Measurements from ENCODE around the gene GTPBP8. TPM values are rescaled to one million over a fixed set of nuclear protein-coding genes. Genes with fewer than 3 reads are reported as not detected.

GTPBP8 gene
- total and polyA plus RNA-seq, 2 of the 13 experiments (the other 11 are each of a cell fraction or from before 2014, with no cell fraction given): 12.5 to 16.7 TPM

DNA sequence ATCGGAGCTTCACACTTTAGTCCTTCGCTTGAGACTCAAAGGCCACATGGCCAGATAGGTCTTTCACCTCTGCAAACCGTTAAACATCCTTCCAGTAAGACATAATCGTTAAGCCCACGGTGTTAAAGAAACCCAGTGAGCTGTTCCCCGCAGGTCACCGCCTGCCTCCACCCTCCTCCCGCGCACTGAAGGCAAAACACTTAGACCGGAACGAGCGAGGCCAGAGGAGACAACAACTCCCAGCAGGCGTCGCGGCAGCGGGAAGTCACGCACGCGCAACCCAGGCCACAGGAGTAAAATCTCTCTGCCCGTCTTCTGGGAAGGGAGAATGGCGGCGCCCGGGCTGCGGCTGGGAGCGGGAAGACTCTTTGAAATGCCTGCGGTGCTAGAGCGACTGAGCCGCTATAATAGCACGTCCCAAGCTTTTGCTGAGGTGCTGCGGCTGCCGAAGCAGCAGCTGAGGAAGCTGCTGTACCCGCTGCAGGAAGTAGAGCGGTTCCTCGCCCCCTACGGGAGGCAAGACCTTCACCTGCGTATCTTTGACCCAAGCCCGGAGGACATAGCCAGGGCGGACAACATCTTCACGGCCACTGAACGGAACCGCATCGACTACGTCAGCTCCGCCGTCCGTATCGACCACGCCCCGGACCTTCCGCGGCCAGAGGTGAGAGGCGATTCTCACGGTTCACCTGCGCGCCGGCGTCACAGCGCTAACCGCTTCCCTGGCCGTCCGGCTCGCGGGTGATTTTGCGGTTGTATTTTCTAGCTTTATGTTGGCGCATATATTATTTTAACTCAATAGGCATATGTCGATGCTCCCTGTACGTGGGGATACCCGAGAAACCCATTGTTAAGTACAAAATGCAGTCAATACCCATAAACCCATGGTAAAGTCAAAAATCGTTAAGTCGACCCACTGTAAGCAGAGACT is at the start of gene GTPBP8 (continued):
- TF ChIP-seq ZNF382 (CRISPR knock-in tag; IDR thresholded peaks at IDR 0.05; ENCODE audit: borderline replicate concordance) (no peak), ZNF713 (CRISPR knock-in tag; IDR thresholded peaks at IDR 0.05) (no peak), ZNF318 (CRISPR knock-in tag; IDR thresholded peaks at IDR 0.05) (peak; percentile 90; the same call in 1 of the 2 replicates), ZSCAN29 (CRISPR knock-in tag; conservative IDR thresholded peaks at IDR 0.05) (peak; percentile 77), TGIF2 (CRISPR knock-in tag; IDR thresholded peaks at IDR 0.05) (no peak), AHR (CRISPR knock-in tag; IDR thresholded peaks at IDR 0.05) (peak; percentile 74; the same call in 1 of the 2 replicates), ATF6 (CRISPR knock-in tag; conservative IDR thresholded peaks at IDR 0.05) (no peak), SCMH1 (CRISPR knock-in tag; IDR thresholded peaks at IDR 0.05; ENCODE audit: borderline replicate concordance) (no peak), ZNF572 (CRISPR knock-in tag; IDR thresholded peaks at IDR 0.05) (0 out of 2 replicates have a peak, but pooled peaks have one; percentile 43), ZNF451 (CRISPR knock-in tag; IDR thresholded peaks at IDR 0.05) (peak; percentile 94), ZNF709 (CRISPR knock-in tag; IDR thresholded peaks at IDR 0.05) (peak; percentile 87), ZBTB42 (CRISPR knock-in tag; IDR thresholded peaks at IDR 0.05) (no peak)
- TF ChIP-seq, protein P1, sequence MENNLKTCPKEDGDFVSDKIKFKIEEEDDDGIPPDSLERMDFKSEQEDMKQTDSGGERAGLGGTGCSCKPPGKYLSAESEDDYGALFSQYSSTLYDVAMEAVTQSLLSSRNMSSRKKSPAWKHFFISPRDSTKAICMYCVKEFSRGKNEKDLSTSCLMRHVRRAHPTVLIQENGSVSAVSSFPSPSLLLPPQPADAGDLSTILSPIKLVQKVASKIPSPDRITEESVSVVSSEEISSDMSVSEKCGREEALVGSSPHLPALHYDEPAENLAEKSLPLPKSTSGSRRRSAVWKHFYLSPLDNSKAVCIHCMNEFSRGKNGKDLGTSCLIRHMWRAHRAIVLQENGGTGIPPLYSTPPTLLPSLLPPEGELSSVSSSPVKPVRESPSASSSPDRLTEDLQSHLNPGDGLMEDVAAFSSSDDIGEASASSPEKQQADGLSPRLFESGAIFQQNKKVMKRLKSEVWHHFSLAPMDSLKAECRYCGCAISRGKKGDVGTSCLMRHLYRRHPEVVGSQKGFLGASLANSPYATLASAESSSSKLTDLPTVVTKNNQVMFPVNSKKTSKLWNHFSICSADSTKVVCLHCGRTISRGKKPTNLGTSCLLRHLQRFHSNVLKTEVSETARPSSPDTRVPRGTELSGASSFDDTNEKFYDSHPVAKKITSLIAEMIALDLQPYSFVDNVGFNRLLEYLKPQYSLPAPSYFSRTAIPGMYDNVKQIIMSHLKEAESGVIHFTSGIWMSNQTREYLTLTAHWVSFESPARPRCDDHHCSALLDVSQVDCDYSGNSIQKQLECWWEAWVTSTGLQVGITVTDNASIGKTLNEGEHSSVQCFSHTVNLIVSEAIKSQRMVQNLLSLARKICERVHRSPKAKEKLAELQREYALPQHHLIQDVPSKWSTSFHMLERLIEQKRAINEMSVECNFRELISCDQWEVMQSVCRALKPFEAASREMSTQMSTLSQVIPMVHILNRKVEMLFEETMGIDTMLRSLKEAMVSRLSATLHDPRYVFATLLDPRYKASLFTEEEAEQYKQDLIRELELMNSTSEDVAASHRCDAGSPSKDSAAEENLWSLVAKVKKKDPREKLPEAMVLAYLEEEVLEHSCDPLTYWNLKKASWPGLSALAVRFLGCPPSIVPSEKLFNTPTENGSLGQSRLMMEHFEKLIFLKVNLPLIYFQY (CRISPR knock-in tag; IDR thresholded peaks at IDR 0.05; ENCODE audit: borderline replicate concordance): peak; percentile 95; the same call in 1 of the 2 replicates
